Fibroblast of lung (primary cell): ENCODE results near the gene BCAS3. TPM values are rescaled to one million over a fixed set of nuclear protein-coding genes. Genes with fewer than 3 reads are reported as not detected.

ENCODE experiments used
- DNase-seq, 2 donors: peaks; one replicate each; pipeline versions ENCODE4 v3.0.0 to v3.0.0-alpha.2; 2010; ENCODE audit warnings: low read depth in 2 of 2
- H2AFZ ChIP-seq: 2 replicates; pipeline ENCODE4 v1.5.1; 2012; ENCODE audit warnings: low read length, control low read depth, inconsistent platforms
- H3K27ac ChIP-seq: 2 replicates; pipeline ENCODE4 v1.5.1; 2011; ENCODE audit warnings: low read length, control low read depth; ENCODE audit not compliant: insufficient read depth
- H3K27me3 ChIP-seq: 2 replicates; pipeline ENCODE4 v1.5.1; 2011; ENCODE audit warnings: mild to moderate bottlenecking, low read length; ENCODE audit not compliant: control insufficient read depth, insufficient read depth
- H3K36me3 ChIP-seq: 2 replicates; pipeline ENCODE4 v1.5.1; 2011; ENCODE audit warnings: low read length; ENCODE audit not compliant: control insufficient read depth, insufficient read depth
- H3K4me1 ChIP-seq: 2 replicates; pipeline ENCODE4 v1.5.1; 2011; ENCODE audit warnings: low read length; ENCODE audit not compliant: control insufficient read depth, insufficient read depth; ENCODE audit errors: extremely low read depth
- H3K4me2 ChIP-seq: 2 replicates; pipeline ENCODE4 v1.5.1; 2011; ENCODE audit warnings: low read length, control low read depth; ENCODE audit not compliant: insufficient read depth; ENCODE audit errors: extremely low read depth
- H3K4me3 ChIP-seq, 4 experiments: fragments of 200-600 bp in 1 of 4; sonication (generic) in 1 of 4; replicated peaks in 1 of 4; 2 replicates each; pipeline ENCODE4 v1.5.1; 2011 to 2016; ENCODE audit warnings: low read length in 4 of 4, low read depth in 3 of 4, mild to moderate bottlenecking in 3 of 4, control low read depth in 2 of 4, inconsistent platforms in 1 of 4, mixed read lengths in 1 of 4; ENCODE audit not compliant: insufficient read depth in 1 of 4; ENCODE audit errors: control extremely low read depth in 1 of 4
- H3K79me2 ChIP-seq: 2 replicates; pipeline ENCODE4 v1.5.1; 2012; ENCODE audit warnings: mild to moderate bottlenecking, low read length, inconsistent platforms; ENCODE audit not compliant: control insufficient read depth, insufficient read depth
- H3K9ac ChIP-seq: 2 replicates; pipeline ENCODE4 v1.5.1; 2011; ENCODE audit warnings: mild to moderate bottlenecking, low read length, control low read depth; ENCODE audit not compliant: insufficient read depth
- H3K9me3 ChIP-seq: 2 replicates; pipeline ENCODE4 v1.5.1; 2012; ENCODE audit warnings: low read depth, low read length; ENCODE audit not compliant: control insufficient read depth, insufficient read depth
- H4K20me1 ChIP-seq: 2 replicates; pipeline ENCODE4 v1.5.1; 2011; ENCODE audit warnings: low read length; ENCODE audit not compliant: control insufficient read depth, insufficient read depth; ENCODE audit errors: extremely low read depth
- CTCF ChIP-seq, 2 donors: IDR thresholded peaks in 1 of 2; conservative IDR thresholded peaks in 1 of 2; 1 replicate in 1 of 2; 2 replicates in 1 of 2; pipeline ENCODE4 v1.5.1; 2011 to 2012; ENCODE audit warnings: low read length in 2 of 2, control low read depth in 1 of 2, inconsistent platforms in 1 of 2, low read depth in 1 of 2, mild to moderate bottlenecking in 1 of 2
- EZH2 ChIP-seq: IDR thresholded peaks from 2 replicates; pipeline ENCODE4 v1.5.1; 2012; ENCODE audit warnings: low read length, control low read depth, mild to moderate bottlenecking; ENCODE audit errors: missing control alignments
- polyA plus RNA-seq, 2 donors: library from polyadenylated mRNA; depleted of rRNA in 1 of 2; stranded (reverse) in 1 of 2; unstranded in 1 of 2; fragments of >200 nt; gene quantifications; 2 replicates each; pipeline ENCODE4 v1.2.1, GENCODE V29; 2011 to 2012; ENCODE audit warnings: missing spikeins in 1 of 2
- total RNA-seq: library from RNA; depleted of rRNA; stranded (reverse); fragments of >200 nt; gene quantifications from 2 replicates; pipeline ENCODE4 v1.2.1, GENCODE V29; 2014

The BCAS3 gene
- total and polyA plus RNA-seq, 2 donors (not counting 1 experiment from before 2014, with no cell fraction given), result 9.9 to 43.6 TPM

- Histone ChIP-seq H3K4me1 (peaks cover 23% of the 10 kb centered on the region), H3K27me3 (no peaks in the 10 kb centered on the region), H3K36me3 (no peaks in the 10 kb centered on the region), H3K4me3 (no peak overlapping the region), H3K9me3 (no peaks in the 10 kb centered on the region), H4K20me1 (no peaks in the 10 kb centered on the region), H3K79me2 (no peaks in the 10 kb centered on the region), H3K27ac (no peak overlapping the region), H3K4me2 (no peak overlapping the region), H3K9ac (no peak overlapping the region), H2AFZ (no peak overlapping the region)
- no peak for DNase-seq
- TF ChIP-seq CTCF (conservative IDR thresholded peaks at IDR 0.05 in 1 of 2, IDR thresholded peaks at IDR 0.05 in 1 of 2; ENCODE audit: low read depth in 1 of 2, low read length in 2 of 2), result no peak
- no peak for TF ChIP-seq EZH2
Measured at GRCh38 chr17:61214753-61215152, 537.1 kb downstream of the BCAS3 start.

GRCh38 chr17:61216066-61216465 is 538.4 kb downstream of the BCAS3 start:
- H3K36me3 ChIP-seq, result no peaks in the 10 kb centered on the region
- H3K4me2 ChIP-seq, result no peak overlapping the region
- H3K4me3 ChIP-seq, result no peak overlapping the region
- H3K79me2 ChIP-seq, result no peaks in the 10 kb centered on the region
- H3K9ac ChIP-seq, result no peak overlapping the region
- no peak for DNase-seq
- H2AFZ ChIP-seq, result no peak overlapping the region
- H3K27ac ChIP-seq, result no peak overlapping the region
- no peaks in the 10 kb centered on the region for H3K27me3 ChIP-seq
- no peak for TF ChIP-seq CTCF (conservative IDR thresholded peaks at IDR 0.05 in 1 of 2, IDR thresholded peaks at IDR 0.05 in 1 of 2; ENCODE audit: low read depth in 1 of 2, low read length in 2 of 2)
- TF ChIP-seq EZH2, result no peak
- no peaks in the 10 kb centered on the region for H3K9me3 ChIP-seq
- H3K4me1 ChIP-seq, result peaks cover 22% of the 10 kb centered on the region
- H4K20me1 ChIP-seq, result no peaks in the 10 kb centered on the region

GRCh38 chr17:61217878-61218437 is 540.3 kb downstream of the BCAS3 start:
- TF ChIP-seq EZH2 (no peak), CTCF (conservative IDR thresholded peaks at IDR 0.05 in 1 of 2, IDR thresholded peaks at IDR 0.05 in 1 of 2; ENCODE audit: low read depth in 1 of 2, low read length in 2 of 2) (no peak)
- Histone ChIP-seq H3K36me3 (no peaks in the 10 kb centered on the region), H3K27me3 (no peaks in the 10 kb centered on the region), H3K9ac (no peak overlapping the region), H2AFZ (no peak overlapping the region), H4K20me1 (no peaks in the 10 kb centered on the region), H3K4me3 (no peak overlapping the region), H3K9me3 (no peaks in the 10 kb centered on the region), H3K27ac (peak overlapping the region; percentile 49), H3K4me1 (peaks cover 22% of the 10 kb centered on the region), H3K4me2 (no peak overlapping the region), H3K79me2 (no peaks in the 10 kb centered on the region)
- no peak for DNase-seq
